ENCODE measurements around the gene ATP6V1F.

ATP6V1F gene

DNA sequence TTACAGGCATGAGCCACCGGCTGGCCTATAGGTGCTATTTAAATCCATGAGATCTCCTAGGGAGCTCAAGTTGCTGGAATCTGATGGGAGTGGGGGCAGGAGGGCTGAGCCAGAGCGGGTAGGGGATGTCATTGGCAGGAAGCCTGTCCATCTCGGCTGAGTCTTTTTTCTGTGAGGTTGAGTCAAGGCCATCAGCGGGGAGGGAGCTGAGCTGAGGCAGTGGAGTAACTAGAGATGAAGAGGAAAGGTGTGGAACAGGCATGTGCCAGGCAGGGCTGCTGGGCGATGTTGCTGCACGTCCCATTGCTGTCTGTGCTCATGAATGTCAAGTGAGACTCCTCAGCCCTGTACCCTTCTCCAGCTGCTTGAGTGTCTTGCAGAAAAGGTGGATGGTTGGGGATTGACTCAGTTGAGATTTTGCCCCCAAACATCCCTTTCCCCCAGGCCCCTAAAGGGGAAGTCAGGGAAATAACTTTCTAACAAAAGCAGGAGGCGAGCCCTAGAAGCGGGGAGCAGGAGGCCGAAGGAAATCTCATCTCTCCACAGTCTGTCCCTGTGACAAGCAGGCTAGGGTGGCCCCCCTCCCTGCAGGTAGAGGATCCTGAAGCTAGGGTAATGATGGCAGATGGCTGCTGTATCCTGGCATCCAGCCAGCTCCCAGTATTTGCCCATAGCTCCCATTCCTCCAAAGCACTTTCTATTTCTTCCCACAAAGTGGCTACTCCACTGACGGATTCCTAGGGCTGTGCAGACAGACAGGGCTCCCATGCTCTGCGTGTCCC is 5.4 kb downstream of the ATP6V1F start:
- DNase-seq (ENCODE audit: low read depth in 2 of 2), result no peak

DNA sequence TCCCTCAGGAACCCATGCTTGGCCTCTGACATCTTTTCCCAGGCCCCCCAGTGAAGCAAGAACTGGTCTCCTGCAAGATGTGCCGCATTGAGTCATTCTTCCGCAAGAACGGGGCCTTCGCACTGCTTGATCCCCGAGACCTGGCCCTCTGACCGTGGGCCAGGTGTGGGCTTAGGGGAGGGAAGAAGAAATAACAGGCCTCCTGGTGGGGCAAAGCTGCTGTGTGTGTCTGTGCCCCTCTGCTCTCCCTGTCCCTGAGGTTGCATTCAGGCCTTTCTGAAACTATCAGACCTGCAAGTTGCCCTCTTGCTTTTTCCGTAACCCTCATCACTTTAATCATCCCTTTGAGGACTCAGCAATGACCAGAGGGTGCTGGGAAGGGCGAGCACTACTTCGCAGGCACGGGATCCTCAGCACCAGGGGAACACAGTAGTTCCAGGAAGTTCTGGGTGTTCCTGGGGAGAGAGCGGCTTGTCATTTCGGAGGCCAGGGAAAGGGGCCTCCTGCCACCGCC is 6.0 kb downstream of the ATP6V1F start:
- no peak for DNase-seq (ENCODE audit: low read depth in 2 of 2)

GRCh38 chr7:128869138-128869943 is 6.7 kb downstream of the ATP6V1F start:
- DNase-seq (ENCODE audit: low read depth in 2 of 2), result no peak

- DNase-seq (ENCODE audit: low read depth in 2 of 2), result no peak
These were observed 7.3 kb downstream of the ATP6V1F start for GRCh38 chr7:128869944-128870285.

- no peak for DNase-seq (ENCODE audit: low read depth in 2 of 2)
These were observed 8.4 kb downstream of the ATP6V1F start for GRCh38 chr7:128871050-128871449.

DNA sequence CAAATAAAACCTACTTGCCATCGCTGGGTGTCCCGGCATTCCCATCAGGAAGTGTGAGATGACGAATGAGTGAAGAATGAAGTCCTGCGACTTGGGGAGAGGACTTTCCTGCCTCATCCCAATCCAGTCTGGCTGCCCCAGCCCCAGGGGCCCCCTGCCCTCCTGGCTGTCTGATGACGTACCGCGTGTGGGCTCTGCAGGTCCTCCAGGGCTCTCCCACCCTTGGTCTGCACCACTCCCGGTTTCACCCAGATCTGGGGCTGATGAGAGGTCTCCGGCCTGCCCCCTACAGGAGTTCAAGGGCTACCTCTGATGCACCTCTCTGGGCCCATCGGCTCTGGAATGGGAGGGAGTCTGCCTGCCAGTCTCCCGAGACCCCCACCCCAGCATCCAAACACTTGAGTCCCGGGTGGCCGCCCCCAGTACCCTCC is 9.8 kb downstream of the ATP6V1F start:
- DNase-seq (ENCODE audit: low read depth in 2 of 2), result no peak

DNA sequence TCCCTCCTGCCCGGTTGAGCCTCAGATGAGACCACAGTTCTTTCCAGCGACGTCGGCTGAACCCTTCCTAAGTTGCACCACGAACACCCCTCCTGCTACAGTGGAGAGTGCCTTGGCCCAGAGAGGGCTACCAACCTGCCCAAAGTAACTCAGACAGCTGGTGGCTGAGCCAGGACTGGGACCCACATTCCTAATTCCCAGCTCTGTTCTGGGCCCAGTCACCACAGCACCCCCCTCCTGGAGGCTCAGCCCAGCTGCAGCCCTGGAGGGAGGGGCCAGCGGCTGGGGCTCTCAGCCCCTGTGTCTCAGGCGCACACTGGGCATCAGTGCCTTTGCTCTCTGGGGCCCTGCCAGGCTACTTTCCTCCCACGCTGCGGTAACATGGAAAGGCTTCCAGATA is 10.6 kb downstream of the ATP6V1F start:
- DNase-seq (ENCODE audit: low read depth in 2 of 2), result no peak

GRCh38 chr7:128874140-128875031 is 11.7 kb downstream of the ATP6V1F start:
- DNase-seq (ENCODE audit: low read depth in 2 of 2), result no peak

- DNase-seq (ENCODE audit: low read depth in 2 of 2), result no peak
These were observed 12.9 kb downstream of the ATP6V1F start for GRCh38 chr7:128875523-128875948.

DNA sequence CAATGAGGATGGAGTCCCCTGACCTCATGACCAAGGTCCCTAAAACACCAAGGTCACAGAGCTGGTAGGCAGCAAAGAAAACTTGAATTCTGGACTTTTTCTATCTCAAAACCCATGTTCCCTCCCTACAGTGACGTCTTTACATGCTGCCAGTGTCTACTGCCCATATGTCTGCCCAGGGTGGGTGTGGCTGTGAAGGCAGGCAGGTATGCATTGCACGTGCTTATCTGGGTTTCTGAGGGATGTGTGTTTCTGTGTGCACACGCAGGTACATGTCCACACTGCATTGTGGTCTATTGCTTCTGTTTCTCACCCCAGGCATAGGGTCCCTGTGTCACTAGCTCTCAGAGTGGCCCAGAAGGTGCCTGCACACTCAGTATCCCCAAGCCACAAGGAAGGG is 13.5 kb downstream of the ATP6V1F start:
- no peak for DNase-seq (ENCODE audit: low read depth in 2 of 2)

DNA sequence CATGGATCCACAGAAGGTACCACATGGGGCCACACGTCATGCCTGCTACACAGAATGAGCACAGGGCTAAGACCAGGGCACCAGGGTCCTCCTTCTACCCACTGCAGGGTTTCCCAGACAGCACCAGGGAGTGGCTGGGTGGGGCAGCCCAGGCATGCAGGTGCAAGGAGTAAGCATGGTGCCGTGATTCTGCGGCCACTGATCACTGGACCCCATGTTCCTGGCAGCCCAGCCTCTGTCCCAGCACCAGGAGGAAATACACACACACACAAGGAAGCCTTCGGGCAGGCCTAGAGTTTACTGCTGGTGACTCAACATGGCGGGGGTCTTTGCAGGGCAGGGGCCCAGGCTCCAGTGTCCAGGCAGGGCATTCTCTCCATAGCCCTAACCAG is 13.9 kb downstream of the ATP6V1F start:
- no peak for DNase-seq (ENCODE audit: low read depth in 2 of 2)

GRCh38 chr7:128876978-128877755 is 14.5 kb downstream of the ATP6V1F start:
- no peak for DNase-seq (ENCODE audit: low read depth in 2 of 2)

GRCh38 chr7:128877756-128878120 is 15.1 kb downstream of the ATP6V1F start:
- no peak for DNase-seq (ENCODE audit: low read depth in 2 of 2)

- DNase-seq (ENCODE audit: low read depth in 2 of 2), result no peak
These were observed 15.8 kb downstream of the ATP6V1F start for GRCh38 chr7:128878226-128879105.

- DNase-seq (ENCODE audit: low read depth in 2 of 2), result no peak
These were observed 16.8 kb downstream of the ATP6V1F start for GRCh38 chr7:128879461-128879938.

DNA sequence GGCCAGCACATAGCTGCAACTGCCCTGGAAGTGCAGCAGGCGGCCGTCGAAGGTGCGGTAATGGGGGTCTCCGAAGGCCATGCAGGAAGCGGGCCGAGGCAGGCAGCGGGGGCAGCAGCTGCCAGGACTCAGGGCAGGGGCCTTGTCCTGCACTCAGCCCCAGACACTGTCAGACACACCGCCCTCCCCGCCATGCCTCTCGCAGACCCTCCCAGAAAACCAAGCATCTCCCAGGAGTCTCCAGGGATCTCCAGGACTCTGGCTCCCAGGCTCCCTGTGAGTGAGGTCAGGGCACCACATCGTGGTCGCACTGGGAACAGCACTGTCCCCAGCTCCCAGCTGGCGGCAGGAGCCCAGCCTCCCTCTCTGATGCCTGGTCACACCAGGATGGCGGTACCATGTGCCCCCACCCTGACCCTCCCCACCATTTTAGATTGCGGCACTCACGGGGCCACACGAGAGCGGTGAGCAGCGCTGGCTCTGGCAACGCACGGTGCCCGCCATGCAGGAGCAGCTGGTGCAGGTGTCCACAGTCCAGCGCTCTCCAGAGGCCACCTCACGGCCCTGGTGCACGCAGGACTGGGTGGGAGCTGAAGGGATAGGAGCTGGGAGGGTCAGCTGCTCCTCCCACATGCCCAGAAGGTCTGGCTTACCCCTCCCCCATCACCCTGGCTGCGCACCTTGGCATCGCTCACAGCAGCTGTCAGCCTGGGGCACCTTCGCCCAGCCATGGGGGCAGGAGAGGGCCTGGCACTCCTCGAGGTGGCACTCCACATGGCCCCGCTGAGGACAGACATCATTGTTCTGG is 17.5 kb downstream of the ATP6V1F start:
- no peak for DNase-seq (ENCODE audit: low read depth in 2 of 2)

DNA sequence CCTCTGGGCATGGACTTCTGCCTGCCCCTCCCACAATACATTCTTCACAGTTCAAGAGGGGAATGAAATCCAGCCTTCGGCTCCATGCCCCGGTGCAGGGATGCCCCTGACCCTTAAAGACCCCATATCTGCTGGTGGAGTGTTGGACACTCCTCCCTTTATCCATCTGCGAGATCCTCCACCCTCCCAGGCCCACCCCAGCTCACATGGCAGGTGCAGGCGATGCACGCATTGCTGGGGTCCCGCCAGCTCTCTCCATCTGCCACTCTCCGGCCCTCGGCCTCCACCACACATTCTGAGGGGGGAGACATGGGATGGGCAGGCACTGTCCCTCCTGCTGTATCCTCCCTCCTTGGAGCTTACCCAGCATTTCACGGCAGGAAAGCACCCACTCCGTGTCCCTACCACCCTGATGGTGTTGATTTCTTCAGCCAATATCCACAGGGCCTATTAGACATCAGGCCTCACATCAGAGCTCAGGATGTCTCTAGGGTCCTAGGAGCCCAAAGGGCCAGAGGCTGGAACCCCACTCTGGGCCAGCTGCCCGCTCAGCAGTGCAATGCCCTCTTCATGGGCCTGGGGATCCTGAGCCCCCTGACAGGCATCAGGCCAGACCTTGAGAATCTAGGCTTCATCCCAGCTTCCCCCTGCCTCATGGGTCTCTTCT is 18.3 kb downstream of the ATP6V1F start:
- DNase-seq (ENCODE audit: low read depth in 2 of 2), result no peak

DNA sequence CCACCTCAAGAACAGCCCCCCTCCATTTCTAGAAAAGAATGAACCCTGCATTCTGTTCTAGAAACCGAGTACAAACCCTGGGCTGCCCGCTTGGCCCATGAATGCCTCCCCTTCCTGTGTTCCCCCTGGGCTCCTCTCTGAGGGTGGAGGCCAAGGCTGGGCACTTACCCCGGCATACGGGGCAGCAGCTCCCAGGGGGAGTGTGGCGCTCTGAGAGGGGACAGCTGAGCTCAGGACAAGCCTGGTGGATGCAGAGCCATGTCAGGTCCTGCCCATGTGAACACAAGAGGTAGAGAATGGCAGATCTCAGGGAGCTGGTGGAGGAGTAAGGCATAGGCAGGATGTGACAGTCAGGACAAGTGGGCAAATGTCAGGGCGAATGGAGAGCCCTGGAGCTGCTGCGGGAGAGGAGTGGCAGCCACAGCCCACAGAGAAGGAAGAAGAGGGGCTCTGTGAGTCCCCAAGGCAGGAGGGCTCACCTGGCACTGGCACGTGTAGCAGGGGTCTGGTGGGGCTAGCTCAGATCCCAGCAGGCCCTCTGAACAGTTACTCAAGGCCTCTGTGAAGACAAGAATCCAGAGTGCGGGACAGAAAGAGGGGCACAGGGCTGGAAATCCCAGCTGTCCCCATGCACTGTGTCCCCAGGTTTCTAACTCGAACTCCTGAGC is 18.9 kb downstream of the ATP6V1F start:
- DNase-seq (ENCODE audit: low read depth in 2 of 2), result no peak

All from stimulated activated CD4-positive, alpha-beta T cell treated with anti-CD3 and anti-CD28 coated beads, Interleukin-1b, Interleukin-23, amount 100 ng/mL, for 1 hour (primary cell).